ENCODE data around the gene CLEC9A. TPM values are rescaled to one million over a fixed set of nuclear protein-coding genes. Genes with fewer than 3 reads are reported as not detected.

The CLEC9A gene
- total and polyA plus RNA-seq, 2 of the 8 experiments (the other 6 are each of a cell fraction or from before 2014, with no cell fraction given), result not detected

- Histone ChIP-seq H2BK15ac (ENCODE audit: low read length) (no peak overlapping the region), H3K18ac (ENCODE audit: extremely low read depth, low read length) (no peak overlapping the region), H2BK12ac (ENCODE audit: low read depth, low read length) (no peak overlapping the region), H3K27me3 (replicated peaks in 1 of 4; ENCODE audit: control insufficient read depth in 3 of 4, extremely low read depth in 1 of 4, insufficient read depth in 3 of 4, low read length in 3 of 4) (no peaks in the 10 kb centered on the region), H3K4ac (replicated peaks; ENCODE audit: insufficient read length, low read depth, low read length) (no peak overlapping the region), H4K91ac (replicated peaks; ENCODE audit: insufficient read length, low read length) (no peak overlapping the region), H2BK120ac (replicated peaks; ENCODE audit: low read depth, low read length) (no peak overlapping the region), H3K23ac (ENCODE audit: insufficient read length) (no peak overlapping the region), H3K9ac (replicated peaks in 1 of 4; ENCODE audit: extremely low read depth in 1 of 4, low read depth in 3 of 4, low read length in 3 of 4) (no peak overlapping the region), H4K5ac (ENCODE audit: insufficient read length, low read depth, low read length) (no peak overlapping the region), H3K14ac (ENCODE audit: insufficient read length) (no peak overlapping the region), H2BK5ac (ENCODE audit: low read depth, low read length) (no peak overlapping the region), H2AK5ac (ENCODE audit: low read depth, low read length) (no peak overlapping the region), H4K20me1 (replicated peaks in 1 of 2; ENCODE audit: control insufficient read depth in 1 of 2, insufficient read depth in 2 of 2, low read length in 2 of 2) (no peaks in the 10 kb centered on the region), H2BK20ac (ENCODE audit: low read length) (no peak overlapping the region), H3K23me2 (ENCODE audit: low read depth, low read length) (no peaks in the 10 kb centered on the region), H2AFZ (ENCODE audit: low read length) (peak overlapping the region; percentile 42; the same call in 1 of the 2 replicates), H3K79me1 (ENCODE audit: low read depth, low read length) (no peaks in the 10 kb centered on the region), H3K4me3 (ENCODE audit: extremely low read depth in 1 of 4, insufficient read depth in 2 of 4, low read depth in 3 of 4, low read length in 4 of 4) (no peak overlapping the region), H3K4me1 (replicated peaks in 1 of 4; ENCODE audit: control insufficient read depth in 3 of 4, insufficient read depth in 4 of 4, low read length in 3 of 4) (peaks cover 0 to 7% (median 4%) of the 10 kb centered on the region in 4 experiments; a peak in 5 of 7 replicates), H4K8ac (ENCODE audit: extremely low read depth, insufficient read depth, low read length) (no peak overlapping the region), H3K4me2 (ENCODE audit: insufficient read depth in 1 of 2, low read depth in 2 of 2, low read length in 2 of 2) (no peak overlapping the region), H3K36me3 (ENCODE audit: control insufficient read depth in 2 of 4, insufficient read depth in 4 of 4, low read length in 3 of 4) (no peaks in the 10 kb centered on the region), H3K27ac (ENCODE audit: low read depth, low read length) (no peak overlapping the region), H3K9me3 (ENCODE audit: insufficient read depth in 2 of 2, low read depth in 1 of 2, low read length in 1 of 2) (no peaks in the 10 kb centered on the region), H3K79me2 (ENCODE audit: control insufficient read depth in 1 of 2, insufficient read depth in 2 of 2, low read length in 2 of 2) (no peaks in the 10 kb centered on the region), H3K56ac (replicated peaks; ENCODE audit: insufficient read length, low read depth, low read length) (no peak overlapping the region)
- ChIA-PET POLR2A (ENCODE audit: partially characterized antibody) (no interaction called here), CTCF (ENCODE audit: partially characterized antibody) (interaction anchor here (0.6 to 2.3 kb wide), 7 partner anchors 10 to 91 kb away, joined by 3 to 9 read pairs (median 4); partner anchors contain the start of gene CLEC12B)
- TF ChIP-seq JUN (IDR thresholded peaks at IDR 0.05; ENCODE audit: low read depth, low read length), result no peak
- TF ChIP-seq HDAC2 (IDR thresholded peaks at IDR 0.05; ENCODE audit: borderline replicate concordance in 1 of 2, low read depth in 2 of 2, low read length in 2 of 2), result no peak
- TF ChIP-seq JUND (IDR thresholded peaks at IDR 0.05; ENCODE audit: low read length), result no peak
- no peak for TF ChIP-seq MAFK (IDR thresholded peaks at IDR 0.05; ENCODE audit: low read depth, low read length)
- TF ChIP-seq CBX5 (IDR thresholded peaks at IDR 0.05; ENCODE audit: low read depth, low read length), result no peak
- TF ChIP-seq EP300 (IDR thresholded peaks at IDR 0.05; ENCODE audit: borderline replicate concordance in 1 of 2, low read depth in 2 of 2, low read length in 2 of 2), result no peak
- no peak for TF ChIP-seq MAX (IDR thresholded peaks at IDR 0.05)
- TF ChIP-seq RBBP5 (IDR thresholded peaks at IDR 0.05; ENCODE audit: borderline replicate concordance, low read depth, low read length), result no peak
- no peak for TF ChIP-seq BRCA1 (IDR thresholded peaks at IDR 0.05; ENCODE audit: low read depth, low read length)
- no peak for TF ChIP-seq TCF12 (IDR thresholded peaks at IDR 0.05; ENCODE audit: low read depth, low read length)
- no peak for TF ChIP-seq TBP (IDR thresholded peaks at IDR 0.05; ENCODE audit: low read depth, low read length)
- no peak for TF ChIP-seq TAF1 (IDR thresholded peaks at IDR 0.05; ENCODE audit: low read depth, low read length)
- no peak for DNase-seq (ENCODE audit: low read depth in 1 of 2, low spot score in 2 of 2)
- no peak for FAIRE-seq
- 92% methylated on average over 5 of the region's 5 CpGs; no CpG with 5 or more reads in 1 of the 2 experiments for WGBS, 2 experiments (ENCODE audit: extremely low coverage in 1 of 2, insufficient coverage in 1 of 2, insufficient read length in 1 of 2, insufficient replicate concordance in 2 of 2, low coverage in 1 of 2, low lambda C conversion rate in 2 of 2, missing lambda C conversion rate in 1 of 2)
These were observed 70.6 kb downstream of the CLEC9A start for GRCh38 chr12:10101042-10101579.
